ENCODE data around the gene RNASE1. TPM values are rescaled to one million over a fixed set of nuclear protein-coding genes. Genes with fewer than 3 reads are reported as not detected.

Gene RNASE1
- total RNA-seq, 4 donors from 2014 or later: 87.2 to 780 (median 336) TPM

- peak; percentile 41 for ATAC-seq
- 20 to 41% methylated on average over 1 to 3 of the region's 7 CpGs for WGBS, 2 donors (ENCODE audit: low coverage in 1 of 2)
- no peak overlapping the region for H3K27ac ChIP-seq
These were observed 9.6 kb upstream of the RNASE1 start for GRCh38 chr14:20811986-20812975.

GRCh38 chr14:20809917-20810316 lies 7.3 kb upstream of the RNASE1 start:
- peaks cover 5% of the 10 kb centered on the region for H3K27me3 ChIP-seq
- H3K36me3 ChIP-seq: no peaks in the 10 kb centered on the region
- TF ChIP-seq POLR2A (IDR thresholded peaks at IDR 0.05): no peak
- no peak for TF ChIP-seq POLR2AphosphoS5 (IDR thresholded peaks at IDR 0.05)
- no peaks in the 10 kb centered on the region for H3K9me3 ChIP-seq
- no peaks in the 10 kb centered on the region for H3K4me1 ChIP-seq
- no peak overlapping the region for H3K27ac ChIP-seq
- 79 to 85% methylated on average over 5 of the region's 5 CpGs for WGBS, 2 donors (ENCODE audit: low coverage in 1 of 2)
- H3K4me3 ChIP-seq: no peak overlapping the region
- ATAC-seq: no peak

More at GRCh38 chr14:20811986-20812975, 9.6 kb upstream of the RNASE1 start:
- TF ChIP-seq EP300 (IDR thresholded peaks at IDR 0.05) (no peak), POLR2AphosphoS5 (IDR thresholded peaks at IDR 0.05) (no peak), CTCF (IDR thresholded peaks at IDR 0.05) (no peak), POLR2A (IDR thresholded peaks at IDR 0.05) (no peak)
- no peaks in the 10 kb centered on the region for H3K9me3 ChIP-seq
- H3K4me1 ChIP-seq: no peaks in the 10 kb centered on the region
- no peaks in the 10 kb centered on the region for H3K36me3 ChIP-seq
- no peak overlapping the region for H3K4me3 ChIP-seq
- H3K27me3 ChIP-seq: peaks cover 5% of the 10 kb centered on the region

GRCh38 chr14:20808162-20808483 lies 5.5 kb upstream of the RNASE1 start:
- Histone ChIP-seq H3K4me3 (no peak overlapping the region), H3K27ac (no peak overlapping the region), H3K4me1 (no peaks in the 10 kb centered on the region), H3K27me3 (no peaks in the 10 kb centered on the region), H3K36me3 (no peaks in the 10 kb centered on the region), H3K9me3 (no peaks in the 10 kb centered on the region)
- ATAC-seq: no peak
- 63 to 70% methylated on average over 3 of the region's 3 CpGs for WGBS, 2 donors (ENCODE audit: low coverage in 1 of 2)
- TF ChIP-seq POLR2A (IDR thresholded peaks at IDR 0.05): no peak
- TF ChIP-seq CTCF (IDR thresholded peaks at IDR 0.05): no peak
- TF ChIP-seq POLR2AphosphoS5 (IDR thresholded peaks at IDR 0.05): no peak
- TF ChIP-seq EP300 (IDR thresholded peaks at IDR 0.05): no peak

GRCh38 chr14:20807304-20808161 lies 4.9 kb upstream of the RNASE1 start:
- no peak overlapping the region for H3K4me3 ChIP-seq
- whole genome bisulfite sequencing, 2 donors (ENCODE audit: low coverage in 1 of 2): 29 to 50% methylated on average over 3 to 5 of the region's 6 CpGs
- no peaks in the 10 kb centered on the region for H3K36me3 ChIP-seq
- H3K27ac ChIP-seq: no peak overlapping the region
- no peaks in the 10 kb centered on the region for H3K27me3 ChIP-seq
- no peaks in the 10 kb centered on the region for H3K9me3 ChIP-seq
- ATAC-seq: no peak
- TF ChIP-seq CTCF (IDR thresholded peaks at IDR 0.05): no peak
- no peak for TF ChIP-seq EP300 (IDR thresholded peaks at IDR 0.05)
- TF ChIP-seq POLR2AphosphoS5 (IDR thresholded peaks at IDR 0.05): no peak
- TF ChIP-seq POLR2A (IDR thresholded peaks at IDR 0.05): no peak
- no peaks in the 10 kb centered on the region for H3K4me1 ChIP-seq

- no peaks in the 10 kb centered on the region for H3K4me1 ChIP-seq
- 89 to 92% methylated on average over 6 of the region's 6 CpGs for WGBS, 2 donors (ENCODE audit: low coverage in 1 of 2)
- TF ChIP-seq POLR2A (IDR thresholded peaks at IDR 0.05) (no peak), POLR2AphosphoS5 (IDR thresholded peaks at IDR 0.05) (no peak), CTCF (IDR thresholded peaks at IDR 0.05) (no peak), EP300 (IDR thresholded peaks at IDR 0.05) (no peak)
- H3K27me3 ChIP-seq: no peaks in the 10 kb centered on the region
- no peak overlapping the region for H3K27ac ChIP-seq
- no peaks in the 10 kb centered on the region for H3K36me3 ChIP-seq
- ATAC-seq: no peak
- no peak overlapping the region for H3K4me3 ChIP-seq
- no peaks in the 10 kb centered on the region for H3K9me3 ChIP-seq
These were observed 2.8 kb upstream of the RNASE1 start for GRCh38 chr14:20805485-20805884.

Data from gastroesophageal sphincter (tissue), 4 donors.